Endometrium (tissue), 2 donors: ENCODE measurements around the gene TMEM213.

ENCODE experiments used
- FAIRE-seq: peaks from 2 replicates; lab custom pipeline; 2012; peaks lifted over from hg19 to GRCh38; lab: Jason Lieb, UNC
- donor health status: control.
- donor health status: control.

Gene TMEM213

DNA sequence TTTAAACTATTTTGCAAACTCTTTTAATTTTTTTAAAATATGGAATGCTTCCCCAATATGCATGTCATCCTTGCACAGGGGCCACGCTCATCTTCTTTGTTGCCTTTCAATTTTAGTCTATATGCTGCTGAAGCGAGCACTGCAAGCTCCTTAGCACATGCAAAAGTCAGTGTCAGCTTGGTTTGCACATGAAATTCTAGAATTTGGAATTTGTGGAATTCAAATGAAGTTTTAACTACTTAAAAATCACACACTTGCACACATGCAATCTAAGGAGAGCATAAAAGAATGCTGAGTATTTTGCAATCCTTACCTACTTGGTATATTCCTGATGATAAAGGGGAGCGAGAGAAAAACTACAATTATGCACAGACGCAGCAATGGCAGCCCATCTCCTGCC is 78.5 kb downstream of the TMEM213 start:
- no peak for FAIRE-seq

DNA sequence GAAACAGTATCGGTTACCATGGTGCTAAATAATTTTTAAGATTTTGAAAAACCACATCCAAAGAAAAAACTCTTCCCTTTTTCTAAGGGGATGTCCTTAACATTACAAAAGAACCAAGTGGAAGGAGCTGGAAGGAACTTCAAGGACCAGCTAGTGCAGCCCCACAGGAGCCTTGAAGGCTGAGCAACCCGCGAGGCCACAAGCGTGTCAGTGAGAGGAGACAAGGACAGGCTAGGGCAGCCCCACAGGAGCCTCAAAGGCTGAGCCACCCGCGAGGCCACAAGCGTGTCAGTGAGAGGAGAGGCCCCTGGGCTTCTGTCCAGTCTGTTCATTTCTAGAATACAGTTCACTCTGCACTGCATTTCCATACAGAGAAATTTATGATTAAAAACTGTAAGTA is 80.3 kb downstream of the TMEM213 start:
- no peak for FAIRE-seq

DNA sequence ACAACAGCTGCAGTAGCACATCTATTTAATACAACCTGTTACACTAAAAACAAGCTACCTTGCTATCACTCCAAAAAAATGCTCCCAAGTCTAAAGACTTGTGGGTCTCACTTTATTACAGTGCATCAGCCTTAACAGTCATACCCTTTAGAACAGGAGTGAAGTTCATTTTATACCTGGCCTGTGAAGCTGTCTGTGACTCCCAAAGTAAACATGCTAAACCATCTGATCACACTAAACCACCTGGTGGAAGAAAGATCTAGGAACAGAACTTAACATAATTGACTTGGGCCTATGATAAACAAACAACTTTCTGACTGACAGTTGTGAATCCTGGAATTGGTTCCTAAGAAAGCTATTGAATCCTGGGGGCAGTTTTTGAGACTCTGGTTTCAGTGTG is 81.1 kb downstream of the TMEM213 start:
- FAIRE-seq: no peak

DNA sequence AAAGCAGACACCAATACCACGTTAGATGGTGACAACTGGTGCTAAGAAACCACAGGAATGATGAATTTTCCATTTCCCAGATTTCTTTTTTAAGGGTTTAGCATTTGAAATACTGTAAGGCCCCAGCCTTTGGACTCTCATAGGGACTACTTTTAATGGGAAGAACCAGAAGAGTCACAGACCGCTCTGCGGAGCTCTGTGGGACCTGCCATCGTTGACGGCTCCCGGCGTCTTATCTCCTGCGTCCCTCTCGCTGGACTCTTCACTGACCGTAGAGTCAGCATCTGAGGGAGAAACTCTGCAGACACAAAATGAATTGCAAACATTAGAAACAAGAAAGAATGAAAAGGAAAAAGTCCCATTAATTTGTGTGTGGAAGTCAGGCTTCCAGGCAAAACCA is 81.6 kb downstream of the TMEM213 start:
- FAIRE-seq: no peak

DNA sequence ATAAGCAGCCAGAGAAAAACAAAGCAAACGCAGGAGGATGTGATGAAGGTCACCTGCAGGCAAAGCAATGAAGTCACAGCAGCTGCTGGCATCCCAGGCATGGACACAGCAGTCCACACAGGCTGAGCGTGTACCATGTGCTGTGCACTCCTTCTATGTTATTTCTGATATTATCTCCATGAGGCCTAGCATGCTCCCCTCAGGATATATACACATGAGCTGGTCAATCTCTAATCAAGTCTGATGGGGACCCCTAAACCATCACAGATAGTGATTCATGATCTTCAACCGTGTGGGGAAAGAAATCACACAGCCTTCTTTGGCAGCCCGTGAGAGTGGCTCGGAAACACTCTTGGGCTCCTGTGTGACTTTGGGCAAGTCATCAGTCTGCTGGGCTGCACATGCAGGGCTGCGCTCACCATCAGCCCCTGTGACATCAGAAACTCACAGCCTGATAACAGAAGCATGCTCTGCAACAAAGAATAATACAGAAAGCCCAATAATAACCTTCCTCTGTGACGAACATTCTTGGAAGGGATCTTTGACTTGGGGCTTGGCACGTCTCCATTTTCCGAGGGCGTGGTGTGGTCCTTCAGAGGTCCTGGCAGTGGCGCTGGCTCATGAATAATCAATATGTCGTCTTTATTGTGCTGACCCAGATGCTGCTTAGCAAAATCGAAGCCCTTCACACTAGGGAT is 83.2 kb downstream of the TMEM213 start:
- no peak for FAIRE-seq

DNA sequence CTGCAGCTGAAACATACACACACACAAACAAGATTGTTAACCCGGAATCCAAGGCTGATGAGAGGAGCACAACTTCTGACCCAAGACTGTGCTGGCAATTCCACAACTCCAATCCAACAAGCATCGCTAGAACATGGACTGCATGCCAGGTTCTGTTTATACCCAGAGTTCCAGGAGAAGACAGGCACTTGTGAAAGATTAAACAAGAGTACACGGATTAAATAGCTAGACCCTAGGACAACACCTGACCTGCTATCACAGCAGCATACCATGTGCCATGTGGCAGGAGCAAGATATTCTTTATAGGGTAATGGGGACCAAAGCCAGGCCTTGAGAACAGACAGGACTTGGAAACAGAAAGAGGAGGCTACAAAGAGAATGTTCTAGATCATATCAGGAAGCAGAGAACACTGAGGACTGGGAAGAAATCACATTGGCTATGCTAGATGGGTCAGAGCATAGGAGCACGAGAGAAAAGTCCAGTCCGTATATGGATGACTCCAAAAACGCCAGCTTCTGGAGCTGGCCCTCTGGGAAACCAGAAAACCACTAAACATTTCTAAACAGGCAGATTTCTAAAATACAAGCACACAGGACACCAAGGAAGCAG is 83.9 kb downstream of the TMEM213 start:
- FAIRE-seq: no peak

DNA sequence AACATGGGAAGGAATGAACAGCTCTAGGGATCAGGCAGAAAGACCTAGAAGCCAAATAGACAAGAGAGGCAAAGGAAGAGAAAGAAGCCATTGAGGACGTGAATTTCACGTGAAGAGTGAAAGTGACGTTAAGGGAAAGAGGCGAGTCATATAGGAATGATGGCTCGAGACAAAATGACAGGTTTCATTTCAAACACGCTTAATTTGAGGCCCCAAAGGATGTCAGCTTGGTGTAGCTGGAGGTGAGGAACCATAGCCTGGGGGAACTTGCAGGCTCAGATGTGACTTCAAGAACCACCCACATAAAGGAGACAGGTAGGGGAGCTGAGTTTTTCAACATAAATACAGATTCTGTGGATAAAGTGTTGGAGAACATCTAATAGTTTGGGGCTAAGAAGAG is 84.5 kb downstream of the TMEM213 start:
- FAIRE-seq: no peak

DNA sequence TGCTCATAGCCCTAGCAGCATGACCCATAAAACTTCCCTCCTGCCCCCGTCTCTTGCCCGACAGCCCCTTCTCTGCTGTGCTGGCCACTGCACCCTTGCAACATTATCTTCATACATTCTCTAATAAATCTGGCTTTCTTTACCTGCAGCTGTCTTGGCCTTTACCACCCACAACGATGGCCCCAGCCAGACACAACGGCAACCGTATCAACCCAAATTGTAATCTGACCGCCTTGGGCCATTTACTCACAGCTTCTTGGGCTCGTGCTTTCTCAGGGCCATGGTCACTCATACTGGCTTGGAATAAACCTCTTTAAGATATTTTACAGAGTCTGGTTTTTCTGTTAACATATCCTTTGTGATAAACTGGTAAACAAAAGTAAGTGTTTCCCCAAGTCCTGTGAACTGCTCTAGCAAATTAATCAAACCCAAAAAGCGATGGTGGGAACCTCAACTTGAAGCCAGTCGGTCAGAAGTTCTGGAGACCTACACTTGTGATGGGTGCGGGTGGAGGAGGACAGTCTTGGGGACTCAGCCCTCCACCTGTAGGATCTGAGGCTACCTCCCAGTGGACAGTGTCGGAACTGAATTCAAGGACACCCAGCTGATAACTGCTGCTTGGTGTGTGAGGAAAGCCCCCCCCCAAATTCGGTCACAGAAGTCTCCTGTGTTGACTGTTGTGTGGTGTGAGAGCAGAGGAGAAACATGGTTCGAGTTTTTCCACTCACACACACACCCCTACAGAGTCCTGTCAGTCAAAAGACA is 87.8 kb downstream of the TMEM213 start:
- no peak for FAIRE-seq

DNA sequence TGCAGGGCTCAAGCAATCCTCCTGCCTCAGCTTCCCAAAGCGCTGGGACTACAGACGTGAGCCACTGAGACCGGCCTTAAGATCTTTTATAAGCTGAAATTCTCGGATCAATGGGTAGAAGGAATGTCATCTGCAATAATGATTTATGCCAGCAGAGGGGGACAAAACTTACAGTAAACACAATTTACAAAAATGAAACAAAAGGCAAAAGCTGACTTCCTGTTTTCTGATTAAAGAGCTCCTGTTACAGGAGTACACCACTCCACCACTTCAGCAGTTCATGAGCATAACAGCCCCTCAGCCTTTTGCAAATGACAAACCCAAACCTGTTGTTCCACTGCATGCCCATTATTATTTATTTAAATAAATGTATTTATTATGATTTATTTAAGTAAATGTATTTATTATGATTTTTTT is 88.7 kb downstream of the TMEM213 start:
- FAIRE-seq: peak; percentile 54

DNA sequence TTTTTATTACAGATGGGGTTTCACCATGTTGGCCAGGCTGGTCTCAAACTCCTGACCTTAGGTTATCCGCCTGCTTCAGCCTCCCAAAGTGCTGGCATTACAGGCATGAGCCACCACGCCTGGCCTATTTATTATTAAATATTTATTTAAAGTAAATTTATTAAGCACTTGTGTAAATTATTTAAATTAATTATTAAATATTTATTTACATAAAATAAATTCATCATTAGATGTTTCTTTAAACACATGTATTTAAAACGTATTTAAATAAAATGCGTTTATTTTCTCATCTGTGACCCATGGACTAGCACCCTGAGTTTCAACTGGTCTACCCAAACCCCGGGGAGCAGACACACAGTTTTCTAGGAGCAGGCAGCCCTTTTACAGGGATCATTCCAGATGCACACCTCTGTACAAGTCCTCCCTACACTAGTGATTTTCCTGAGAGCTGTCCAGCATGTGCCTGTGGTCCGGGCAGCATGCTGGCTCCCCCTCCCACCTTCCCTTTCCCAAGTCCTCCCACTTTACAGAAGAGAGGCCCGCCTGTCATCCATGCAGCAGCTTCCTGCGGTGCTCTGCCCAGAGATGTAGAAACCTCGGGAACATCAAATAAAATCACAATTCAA is 89.4 kb downstream of the TMEM213 start:
- no peak for FAIRE-seq
